Left cardiac atrium (tissue), 4 donors: ENCODE results near the gene IER5L. TPM values are rescaled to one million over a fixed set of nuclear protein-coding genes. Genes with fewer than 3 reads are reported as not detected.

Experiments used
- ATAC-seq, 2 donors: fragments of 200-7000 bp; cut with Tn5 transposase; one replicate each; pipeline ENCODE4 v1.9.1; 2020; ENCODE audit warnings: mild to moderate bottlenecking in 2 of 2, moderate library complexity in 2 of 2
- DNase-seq: peaks from one replicate; pipeline ENCODE4 v3.0.0-alpha.2; 2020
- intact Hi-C, 2 donors: fragments of 100-400 bp; cut with DNase I; formaldehyde crosslinking; loops; one replicate each; pipeline versions ENCODE4 v1.14.1 to v1.15.1; 2022 to 2023
- total RNA-seq, 2 donors: library from RNA; stranded (reverse); fragmentation: NEBNext Ultra II Directional; extraction: Animal tissue kit (Norgen Biotek cat#: 25700); gene quantifications; one replicate each; pipeline ENCODE4 v1.2.1, GENCODE V29; 2021
- donor health status: DM: no; HTN: yes; CAD: no.
- donor health status: DM: no; HTN: yes; CAD: no; lungs with severe emphysema.
- donor health status: DM: yes; HTN: yes; CAD: no.
- donor health status: Dilated cardiomyopathy.

IER5L gene
- total RNA-seq, 2 donors from 2014 or later, result 5.4 to 13.1 TPM

DNA sequence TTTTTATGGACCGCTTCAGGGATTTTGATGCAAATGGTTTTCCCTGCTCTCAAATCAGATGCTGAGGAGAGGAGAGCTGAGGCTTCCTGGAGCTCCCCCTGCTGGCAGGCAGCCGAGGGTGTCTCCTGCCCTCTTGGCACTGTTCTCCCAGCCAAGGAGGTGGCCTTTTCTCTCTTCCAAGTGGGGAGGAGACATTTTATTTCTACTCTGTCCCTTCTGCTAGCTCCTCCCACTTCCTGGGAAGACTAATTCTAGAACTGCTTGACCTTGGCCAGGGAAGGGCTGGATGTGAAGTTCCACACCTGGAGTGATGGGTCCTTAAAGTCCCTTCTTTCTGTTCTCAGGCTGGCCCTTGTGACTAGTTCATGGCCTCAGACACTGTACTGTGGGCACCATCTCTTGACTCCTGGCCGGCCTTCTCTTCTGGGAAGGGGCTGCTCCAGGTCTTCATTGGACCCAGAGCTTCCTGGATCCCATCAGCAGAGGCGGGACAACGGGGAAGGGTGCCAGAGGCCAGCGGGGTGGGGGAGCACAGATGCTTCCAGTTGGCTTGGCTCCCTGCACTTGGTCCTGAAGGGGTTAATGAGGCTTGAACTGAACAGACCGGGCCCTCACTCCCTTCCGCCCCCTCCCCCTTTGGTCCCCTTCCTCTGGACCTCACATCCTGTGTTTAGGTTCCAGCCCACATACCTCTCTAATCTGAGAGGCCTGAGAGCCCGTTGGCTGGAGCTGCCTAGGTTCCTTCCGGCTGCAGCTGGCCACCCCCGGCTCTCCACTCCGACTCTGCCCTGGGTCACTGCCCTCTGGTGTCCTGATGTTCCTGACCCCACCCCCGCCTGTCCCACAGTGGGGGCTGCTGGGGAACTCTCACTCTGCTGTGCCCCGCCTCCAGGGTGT lies 34.8 kb downstream of the IER5L start:
- ATAC-seq (peak; percentile 24 to 27), DNase-seq (peak; percentile 92)
- intact Hi-C loops, result loop anchor here (2.0 to 5.0 kb wide), 3 partner anchors 32 to 354 kb away; no protein-coding TSS in a partner anchor

- ATAC-seq (no peak), DNase-seq (no peak)
- intact Hi-C loops, result loop anchor here (2.0 to 5.0 kb wide), 3 partner anchors 32 to 355 kb away; no protein-coding TSS in a partner anchor
Measured at GRCh38 chr9:129142138-129142935, 35.7 kb downstream of the IER5L start.

DNA sequence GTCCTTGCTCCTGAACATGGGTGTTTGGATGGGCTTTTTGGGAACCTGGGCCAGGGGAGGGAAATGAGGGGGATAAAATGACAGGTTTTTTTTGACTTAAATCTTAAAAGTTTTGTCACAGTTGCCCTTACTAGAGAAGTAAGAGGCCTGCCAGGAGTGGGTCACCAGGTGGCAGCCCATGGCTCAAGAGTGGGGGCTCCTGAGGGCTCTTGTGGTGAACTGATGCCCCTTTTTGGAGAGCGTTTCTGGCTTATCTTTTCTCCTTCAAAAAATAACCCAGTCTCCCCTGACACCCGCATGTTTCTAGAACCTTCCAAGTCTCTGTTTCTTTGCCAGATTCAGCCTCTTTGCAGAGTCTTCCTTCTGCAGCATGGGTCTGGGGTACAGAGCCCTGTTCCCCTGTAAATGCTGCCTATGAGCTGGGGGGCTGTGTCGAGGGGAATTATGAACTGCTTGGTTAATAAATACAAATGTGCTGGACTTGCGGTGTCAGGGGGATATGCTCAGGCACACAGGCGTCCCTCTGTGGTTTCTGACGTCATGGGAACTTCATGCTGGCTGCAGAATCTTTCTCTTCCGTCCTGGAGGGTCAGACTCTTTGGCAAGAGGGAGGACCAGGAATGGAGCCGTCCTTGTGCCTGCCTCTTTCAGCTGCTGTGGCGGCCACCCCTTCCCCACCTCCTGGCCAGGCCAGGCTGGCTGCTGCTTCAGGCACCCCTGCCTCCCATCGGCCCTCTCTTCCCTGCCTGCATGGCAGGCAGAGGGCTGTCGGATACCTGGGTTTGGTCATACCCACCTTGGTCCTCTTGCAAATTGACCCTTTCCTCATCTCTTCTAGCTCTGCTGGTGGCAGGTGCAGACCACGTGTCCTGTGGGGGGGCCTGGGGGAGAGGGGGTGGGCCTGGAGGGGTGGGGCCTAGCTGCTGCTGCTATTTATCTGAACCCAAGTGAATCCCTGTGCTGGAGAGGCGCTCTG lies 36.7 kb downstream of the IER5L start:
- DNase-seq, result peak; percentile 80
- peak in 1 of 2 donors; percentile 13 for ATAC-seq
- intact Hi-C loops, result loop anchor here (2.0 to 5.0 kb wide), 3 partner anchors 33 to 356 kb away; no protein-coding TSS in a partner anchor

GRCh38 chr9:129140397-129141065 lies 37.5 kb downstream of the IER5L start:
- ATAC-seq (peak; percentile 4 to 11), DNase-seq (no peak)
- intact Hi-C loops, result loop anchor here (5.0 kb wide), 2 partner anchors 347 to 357 kb away; no protein-coding TSS in a partner anchor

- peak; percentile 96 for DNase-seq
- peak; percentile 77 to 85 for ATAC-seq
- intact Hi-C loops, result loop anchor here (1.0 to 5.0 kb wide), 4 partner anchors 347 to 471 kb away; no protein-coding TSS in a partner anchor
Measured at GRCh38 chr9:129139993-129140396, 38.1 kb downstream of the IER5L start.

- intact Hi-C loops, result loop anchor here (1.0 to 2.0 kb wide), 2 partner anchors 471 kb away; no protein-coding TSS in a partner anchor
- DNase-seq, result peak; percentile 84
- ATAC-seq, result peak; percentile 56 to 64
Measured at GRCh38 chr9:129139233-129139992, 38.6 kb downstream of the IER5L start.

DNA sequence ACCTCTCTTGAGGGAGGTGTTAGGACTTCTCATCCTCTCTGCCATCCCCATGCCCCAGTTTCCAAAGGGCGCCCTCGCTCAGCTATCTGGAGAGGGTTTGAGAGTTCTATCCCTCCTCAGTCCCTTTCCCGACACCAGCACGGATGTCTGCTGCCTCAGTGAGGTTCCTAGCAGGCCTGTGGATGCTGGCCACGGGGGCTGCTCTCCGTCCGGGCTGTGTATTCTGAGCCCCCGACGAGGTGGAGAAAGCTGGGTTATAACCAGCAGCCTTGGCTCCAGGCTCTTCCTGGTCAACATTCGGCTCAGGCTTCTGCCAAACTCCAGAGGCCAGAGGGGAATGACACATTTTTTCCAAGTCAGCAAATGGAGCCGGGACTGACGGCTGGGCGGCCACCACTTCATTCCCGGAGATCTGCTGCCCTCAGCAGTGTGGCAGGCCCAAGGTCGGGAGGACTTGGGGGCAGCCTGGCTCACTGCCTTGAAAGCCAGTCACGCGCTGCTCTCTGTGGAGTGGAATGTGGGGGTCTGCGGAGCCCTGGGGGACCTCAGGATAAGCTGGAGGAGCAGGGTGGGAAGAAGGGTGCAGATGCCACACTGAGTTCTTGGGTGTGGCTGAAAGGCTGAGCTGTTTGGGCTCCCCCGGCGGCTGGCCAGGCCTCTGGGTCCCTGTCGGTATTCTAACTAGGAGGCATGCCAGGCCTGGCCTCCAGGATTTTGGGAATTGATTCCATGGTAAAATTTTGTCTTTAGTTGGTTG lies 39.4 kb downstream of the IER5L start:
- DNase-seq (peak; percentile 81), ATAC-seq (peak; percentile 15 to 24)
- intact Hi-C loops, result loop anchor here (1.0 to 2.0 kb wide), 2 partner anchors 472 kb away; no protein-coding TSS in a partner anchor

- ATAC-seq, result no peak
- DNase-seq, result no peak
Measured at GRCh38 chr9:129138144-129138462, 40.0 kb downstream of the IER5L start.

DNA sequence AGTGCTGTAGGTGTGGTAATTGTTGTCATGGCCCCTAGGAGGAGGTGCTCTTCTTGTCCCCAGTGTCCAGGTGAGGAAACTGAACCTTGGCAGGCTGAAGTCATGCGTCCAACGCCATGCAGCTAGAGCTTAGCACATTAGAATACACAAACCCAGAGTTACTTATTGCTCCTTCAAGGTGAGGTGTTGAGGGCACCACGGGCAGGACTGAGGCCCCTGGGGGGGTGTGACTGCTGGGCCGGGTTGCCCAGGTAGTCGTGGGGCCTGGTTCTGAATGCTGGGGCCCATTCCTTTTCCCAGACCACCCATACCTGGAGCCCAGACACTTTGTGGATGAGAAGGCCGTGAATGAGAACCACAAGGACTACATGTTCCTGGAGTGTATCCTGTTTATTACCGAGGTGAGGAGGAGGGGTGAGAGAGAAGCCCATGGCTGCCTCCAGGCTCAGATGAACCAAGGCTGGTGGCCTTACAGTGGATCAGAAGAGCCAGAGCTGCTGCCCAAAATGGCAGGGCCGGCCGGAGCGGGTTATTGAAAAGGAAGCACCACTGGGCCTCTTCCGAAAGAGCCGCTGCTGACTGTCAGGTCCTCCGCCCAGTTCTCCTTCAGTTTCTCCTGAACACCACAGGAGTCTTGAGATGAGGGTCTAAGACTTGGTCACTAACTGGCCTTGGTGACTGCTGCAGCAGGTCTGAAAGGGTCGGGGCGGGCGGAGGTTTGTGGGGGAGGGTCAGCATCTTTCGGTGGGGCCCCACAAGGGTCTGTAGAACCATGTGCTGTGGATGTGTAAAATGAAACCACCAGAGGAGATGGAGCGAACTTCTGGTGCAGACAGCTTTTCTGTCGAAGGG lies 40.5 kb downstream of the IER5L start:
- no peak for ATAC-seq

More at GRCh38 chr9:129138144-129138462, 40.0 kb downstream of the IER5L start:
- intact Hi-C loops, result loop anchor here in 1 of 2 donors (2.0 kb wide), 1 partner anchor 473 kb away; no protein-coding TSS in a partner anchor

GRCh38 chr9:129136446-129137035 lies 41.5 kb downstream of the IER5L start:
- intact Hi-C loops, result no loop called here
- ATAC-seq (no peak), DNase-seq (no peak)

More for the DNA sequence above, 40.5 kb downstream of the IER5L start:
- intact Hi-C loops, result loop anchor here in 1 of 2 donors (2.0 kb wide), 1 partner anchor 473 kb away; no protein-coding TSS in a partner anchor
- DNase-seq, result no peak

GRCh38 chr9:129135476-129135875 lies 42.6 kb downstream of the IER5L start:
- intact Hi-C loops, result no loop called here
- ATAC-seq (no peak), DNase-seq (no peak)

GRCh38 chr9:129133082-129133481 lies 45.0 kb downstream of the IER5L start:
- intact Hi-C loops, result loop anchor here in 1 of 2 donors (5.0 kb wide), 1 partner anchor 649 kb away; no protein-coding TSS in a partner anchor
- no peak for DNase-seq
- ATAC-seq, result no peak

GRCh38 chr9:129131300-129132145 lies 46.5 kb downstream of the IER5L start:
- ATAC-seq, result peak; percentile 88 to 91
- peak; percentile 79 for DNase-seq
- intact Hi-C loops, result loop anchor here in 1 of 2 donors (5.0 kb wide), 1 partner anchor 651 kb away; no protein-coding TSS in a partner anchor

GRCh38 chr9:129130791-129131190 lies 47.3 kb downstream of the IER5L start:
- intact Hi-C loops, result loop anchor here in 1 of 2 donors (5.0 kb wide), 1 partner anchor 652 kb away; no protein-coding TSS in a partner anchor
- no peak for ATAC-seq

More at GRCh38 chr9:129130791-129131190, 47.3 kb downstream of the IER5L start:
- DNase-seq, result no peak
